CD14-positive monocyte (primary cell): Measurements from ENCODE around the gene RALGDS. TPM values are rescaled to one million over a fixed set of nuclear protein-coding genes. Genes with fewer than 3 reads are reported as not detected.

Source experiments
- DNase-seq, 3 donors: peaks; one replicate each; pipeline ENCODE4 v3.0.0-alpha.2; 2011 to 2022
- H2AFZ ChIP-seq: 2 replicates; pipeline ENCODE4 v1.6.0; 2012; ENCODE audit warnings: mild to moderate bottlenecking, low read depth, low read length, inconsistent platforms; ENCODE audit not compliant: insufficient read depth, poor library complexity, severe bottlenecking
- H3K27ac ChIP-seq, 2 donors: 1 replicate in 1 of 2; 2 replicates in 1 of 2; pipeline ENCODE4 v1.5.1; 2012 to 2013; ENCODE audit warnings: low read length in 2 of 2, control low read depth in 1 of 2, inconsistent platforms in 1 of 2, low read depth in 1 of 2, mild to moderate bottlenecking in 1 of 2
- H3K27me3 ChIP-seq, 2 donors: one replicate each; pipeline versions ENCODE4 v1.6.0 to v1.6.1; 2011 to 2013; ENCODE audit warnings: low read length in 2 of 2; ENCODE audit not compliant: control insufficient read depth in 2 of 2, insufficient read depth in 2 of 2
- H3K36me3 ChIP-seq, 2 donors: replicated peaks in 1 of 2; 1 replicate in 1 of 2; 2 replicates in 1 of 2; pipeline versions ENCODE4 v1.5.1 to v1.6.1; 2012 to 2013; ENCODE audit warnings: low read length in 2 of 2, control low read depth in 1 of 2, inconsistent platforms in 1 of 2, mild to moderate bottlenecking in 1 of 2; ENCODE audit not compliant: insufficient read depth in 2 of 2, control insufficient read depth in 1 of 2
- H3K4me1 ChIP-seq, 2 donors: 1 replicate in 1 of 2; 2 replicates in 1 of 2; pipeline versions ENCODE4 v1.5.1 to v1.6.1; 2012 to 2013; ENCODE audit warnings: low read length in 2 of 2, control low read depth in 1 of 2, inconsistent platforms in 1 of 2, mild to moderate bottlenecking in 1 of 2, moderate library complexity in 1 of 2; ENCODE audit not compliant: insufficient read depth in 2 of 2, control insufficient read depth in 1 of 2
- H3K4me2 ChIP-seq: replicated peaks from 2 replicates; pipeline ENCODE3; 2012; ENCODE audit warnings: low read length, moderate library complexity, mild to moderate bottlenecking; ENCODE audit not compliant: poor library complexity, severe bottlenecking; ENCODE audit errors: extremely low read depth
- H3K4me3 ChIP-seq, 3 experiments: fragments of 200-600 bp in 1 of 3; sonication (generic) in 1 of 3; replicated peaks in 1 of 3; 1 replicate in 2 of 3; 2 replicates in 1 of 3; pipeline ENCODE4 v1.5.1; 2011 to 2013; ENCODE audit warnings: low read length in 3 of 3, mild to moderate bottlenecking in 3 of 3, control low read depth in 2 of 3, low read depth in 2 of 3, inconsistent platforms in 1 of 3, moderate library complexity in 1 of 3
- H3K79me2 ChIP-seq: 2 replicates; pipeline ENCODE4 v1.6.0; 2012; ENCODE audit warnings: mild to moderate bottlenecking, control low read depth, inconsistent platforms, low read length, moderate library complexity; ENCODE audit not compliant: insufficient read depth
- H3K9ac ChIP-seq: 2 replicates; pipeline ENCODE4 v1.6.0; 2017; ENCODE audit warnings: low read length, mild to moderate bottlenecking; ENCODE audit not compliant: insufficient read depth, poor library complexity, severe bottlenecking
- H3K9me3 ChIP-seq, 2 donors: replicated peaks in 1 of 2; 1 replicate in 1 of 2; 2 replicates in 1 of 2; pipeline versions ENCODE4 v1.5.1 to v1.6.1; 2012 to 2013; ENCODE audit warnings: low read length in 2 of 2, control low read depth in 1 of 2; ENCODE audit not compliant: control insufficient read depth in 1 of 2, insufficient read depth in 1 of 2
- H4K20me1 ChIP-seq: 2 replicates; pipeline ENCODE4 v1.6.0; 2012; ENCODE audit warnings: mild to moderate bottlenecking, low read length, control low read depth, moderate library complexity; ENCODE audit not compliant: insufficient read depth
- H3K27ac Mint-ChIP-seq, 7 donors: one replicate each; pipeline ENCODE4 v1.8.0; 2020; ENCODE audit warnings: mild to moderate bottlenecking in 7 of 7, mixed read lengths in 7 of 7, moderate library complexity in 6 of 7, inconsistent platforms in 2 of 7
- H3K27me3 Mint-ChIP-seq, 3 donors: one replicate each; pipeline ENCODE4 v1.8.0; 2021 to 2022; ENCODE audit warnings: low read depth in 3 of 3, mild to moderate bottlenecking in 3 of 3, mixed read lengths in 3 of 3, moderate library complexity in 3 of 3, inconsistent platforms in 1 of 3
- H3K36me3 Mint-ChIP-seq, 2 donors: one replicate each; pipeline ENCODE4 v1.8.0; 2020; ENCODE audit warnings: mixed read lengths in 2 of 2, inconsistent platforms in 1 of 2, mild to moderate bottlenecking in 1 of 2
- H3K4me1 Mint-ChIP-seq: one replicate; pipeline ENCODE4 v1.8.0; 2020; ENCODE audit warnings: mild to moderate bottlenecking, mixed read lengths
- H3K4me3 Mint-ChIP-seq, 2 donors: one replicate each; pipeline ENCODE4 v1.8.0; 2020; ENCODE audit warnings: mild to moderate bottlenecking in 2 of 2, mixed read lengths in 2 of 2, moderate library complexity in 1 of 2
- H3K9me3 Mint-ChIP-seq, 7 donors: one replicate each; pipeline ENCODE4 v1.8.0; 2020 to 2022; ENCODE audit warnings: mixed read lengths in 7 of 7, mild to moderate bottlenecking in 6 of 7, moderate library complexity in 6 of 7, inconsistent platforms in 2 of 7
- WGBS: methylation state at CpG from one replicate; pipeline ENCODE4 v1.1.5; 2013; ENCODE audit warnings: missing lambda C conversion rate; ENCODE audit not compliant: insufficient coverage; 5-methylcytosine and 5-hydroxymethylcytosine counted together
- intact Hi-C, 2 donors: fragments of 100-400 bp; cut with micrococcal nuclease; formaldehyde crosslinking; loops; one replicate each; pipeline versions ENCODE4 v1.15.0 to v1.15.1; 2023
- polyA plus RNA-seq, 3 donors: library from polyadenylated mRNA; depleted of rRNA in 1 of 3; unstranded in 2 of 3; stranded (reverse) in 1 of 3; fragments of 300-500 nt in 2 of 3; fragments of >200 nt in 1 of 3; fragmentation: Illumina TruSeq in 2 of 3; gene quantifications; 1 replicate in 2 of 3; 2 replicates in 1 of 3; pipeline ENCODE4 v1.2.3, GENCODE V29; 2012 to 2021
- TF ChIP-seq, protein P1 (sequence below): fragments of 200-600 bp; IDR thresholded peaks from one replicate; pipeline ENCODE4 v1.8.0; 2022; ENCODE audit warnings: antibody characterized with exemption, mild to moderate bottlenecking

The RALGDS gene
- polyA plus RNA-seq, 3 donors: 3.5 to 63.8 (median 4.2) TPM

DNA sequence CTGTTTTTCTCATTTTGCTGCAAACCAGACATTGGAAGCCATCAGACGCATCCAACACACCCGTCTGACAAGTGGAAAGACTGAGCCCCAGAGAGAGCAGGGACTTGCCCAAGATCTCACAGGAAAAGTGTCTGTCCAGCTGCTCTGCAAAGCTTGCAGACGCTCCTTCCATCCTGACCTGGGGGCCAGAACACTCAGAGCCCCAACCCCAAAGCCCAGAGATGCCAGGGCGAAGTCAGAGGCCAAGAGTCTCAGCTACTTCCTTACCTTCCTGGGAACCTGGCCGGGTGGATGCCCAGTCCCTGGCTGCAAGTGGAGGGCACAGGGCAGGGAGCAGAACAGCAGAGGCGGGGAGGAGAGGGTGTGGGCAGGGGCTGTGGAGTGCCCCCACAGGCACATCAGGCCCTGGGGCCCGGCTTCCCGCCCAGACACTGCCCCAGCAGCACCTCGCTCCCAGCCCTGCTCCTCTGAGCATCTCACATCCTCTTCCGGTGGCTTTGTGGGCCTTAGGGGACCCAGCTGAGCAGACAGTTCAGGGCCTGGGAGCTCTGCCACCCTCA lies 9.7 kb upstream of the RALGDS start:
- no peak for DNase-seq
- no peaks in the 10 kb centered on the region for H3K36me3 ChIP-seq
- H3K9ac ChIP-seq: no peak overlapping the region
- Mint-ChIP-seq H3K4me3 (peak overlapping the region in 1 of 2 donors; percentile 65), H3K36me3 (peaks cover 6 to 8% of the 10 kb centered on the region in 2 donors), H3K27me3 (peaks cover 0 to 5% (median 3%) of the 10 kb centered on the region in 3 donors), H3K27ac (peak overlapping the region in 4 of 7 donors; percentile 9 to 71 (median 48)), H3K9me3 (peaks cover 0 to 1% (median 0%) of the 10 kb centered on the region in 7 donors), H3K4me1 (peaks cover 38% of the 10 kb centered on the region)
- no peak overlapping the region for H2AFZ ChIP-seq
- intact Hi-C loops: no loop called here
- peaks cover 20 to 31% of the 10 kb centered on the region in 2 donors for H3K4me1 ChIP-seq
- no peak overlapping the region for H3K4me2 ChIP-seq
- peaks cover 3% of the 10 kb centered on the region for H3K79me2 ChIP-seq
- H3K4me3 ChIP-seq: no peak overlapping the region
- 72% methylated on average over 5 of the region's 10 CpGs for WGBS
- no peak overlapping the region for H3K27ac ChIP-seq
- TF ChIP-seq, protein P1, sequence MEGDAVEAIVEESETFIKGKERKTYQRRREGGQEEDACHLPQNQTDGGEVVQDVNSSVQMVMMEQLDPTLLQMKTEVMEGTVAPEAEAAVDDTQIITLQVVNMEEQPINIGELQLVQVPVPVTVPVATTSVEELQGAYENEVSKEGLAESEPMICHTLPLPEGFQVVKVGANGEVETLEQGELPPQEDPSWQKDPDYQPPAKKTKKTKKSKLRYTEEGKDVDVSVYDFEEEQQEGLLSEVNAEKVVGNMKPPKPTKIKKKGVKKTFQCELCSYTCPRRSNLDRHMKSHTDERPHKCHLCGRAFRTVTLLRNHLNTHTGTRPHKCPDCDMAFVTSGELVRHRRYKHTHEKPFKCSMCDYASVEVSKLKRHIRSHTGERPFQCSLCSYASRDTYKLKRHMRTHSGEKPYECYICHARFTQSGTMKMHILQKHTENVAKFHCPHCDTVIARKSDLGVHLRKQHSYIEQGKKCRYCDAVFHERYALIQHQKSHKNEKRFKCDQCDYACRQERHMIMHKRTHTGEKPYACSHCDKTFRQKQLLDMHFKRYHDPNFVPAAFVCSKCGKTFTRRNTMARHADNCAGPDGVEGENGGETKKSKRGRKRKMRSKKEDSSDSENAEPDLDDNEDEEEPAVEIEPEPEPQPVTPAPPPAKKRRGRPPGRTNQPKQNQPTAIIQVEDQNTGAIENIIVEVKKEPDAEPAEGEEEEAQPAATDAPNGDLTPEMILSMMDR: no peak
- no peaks in the 10 kb centered on the region for H3K27me3 ChIP-seq
- no peaks in the 10 kb centered on the region for H3K9me3 ChIP-seq
- H4K20me1 ChIP-seq: peaks cover 20% of the 10 kb centered on the region

DNA sequence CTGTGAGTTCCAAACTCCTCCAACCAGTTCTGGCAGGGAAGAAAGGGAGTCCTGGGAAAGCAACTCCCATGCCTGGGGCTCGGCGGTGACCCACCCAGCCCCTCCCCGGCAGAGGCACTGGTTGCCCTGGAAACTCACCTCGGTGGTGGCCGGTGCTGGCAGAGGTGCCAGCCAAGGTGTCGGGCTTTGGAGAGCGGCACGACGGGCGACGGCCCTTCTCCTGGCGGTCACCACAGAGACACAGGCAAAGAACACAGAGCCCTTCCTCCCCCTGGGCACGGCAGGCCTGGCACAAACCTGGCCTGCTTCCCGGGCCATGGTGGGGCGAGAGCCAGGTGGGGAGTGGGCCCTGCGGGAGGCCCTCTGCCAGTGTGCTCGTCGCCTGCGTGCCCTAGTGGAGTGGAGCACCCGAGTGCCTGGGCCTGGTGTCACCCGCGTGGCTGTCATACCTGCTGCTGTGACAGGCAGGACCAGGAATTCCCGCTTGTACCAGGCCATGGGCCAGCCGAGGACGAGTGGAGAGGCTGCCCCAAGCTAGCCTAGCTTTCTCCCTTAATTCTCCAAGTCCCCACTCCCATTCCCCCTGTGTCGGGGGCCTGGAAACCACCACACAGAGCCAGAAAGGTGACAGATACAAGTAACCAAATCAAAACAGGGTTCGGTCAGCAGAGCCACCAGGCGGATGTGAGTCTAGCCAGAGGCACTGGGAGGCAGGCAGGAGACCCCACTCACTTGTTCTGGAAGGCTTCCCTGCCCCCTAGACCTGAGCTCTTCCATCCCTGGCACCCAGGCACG lies 8.2 kb upstream of the RALGDS start:
- H3K27ac Mint-ChIP-seq: peak overlapping the region in 2 of 7 donors; percentile 42 to 50
- peaks cover 0 to 5% (median 3%) of the 10 kb centered on the region in 3 donors for H3K27me3 Mint-ChIP-seq
- H3K4me1 Mint-ChIP-seq: peaks cover 42% of the 10 kb centered on the region
- Histone ChIP-seq H3K4me1 (peaks cover 34 to 35% of the 10 kb centered on the region in 2 donors), H3K27me3 (no peaks in the 10 kb centered on the region), H3K79me2 (peaks cover 3% of the 10 kb centered on the region), H3K27ac (no peak overlapping the region), H2AFZ (no peak overlapping the region), H3K4me3 (no peak overlapping the region), H3K36me3 (no peaks in the 10 kb centered on the region), H4K20me1 (peaks cover 14% of the 10 kb centered on the region), H3K9ac (no peak overlapping the region), H3K9me3 (no peaks in the 10 kb centered on the region), H3K4me2 (no peak overlapping the region)
- 97% methylated on average over 23 of the region's 29 CpGs for WGBS
- peaks cover 0 to 2% (median 0%) of the 10 kb centered on the region in 7 donors for H3K9me3 Mint-ChIP-seq
- TF ChIP-seq, protein P1: no peak
- H3K36me3 Mint-ChIP-seq: peaks cover 3 to 12% of the 10 kb centered on the region in 2 donors
- intact Hi-C loops: no loop called here
- no peak overlapping the region for H3K4me3 Mint-ChIP-seq
- DNase-seq: no peak
